MG63 (cell line): Measurements from ENCODE around the gene ABCD1. TPM values are rescaled to one million over a fixed set of nuclear protein-coding genes. Genes with fewer than 3 reads are reported as not detected.

Experiments used
- DNase-seq: peaks from one replicate; pipeline ENCODE4 v3.0.0-alpha.2; 2020
- H3K27me3 ChIP-seq: fragments of 250-450 bp; sonication (Bioruptor Pico); 2 replicates; pipeline ENCODE4 v1.5.1; 2020; ENCODE audit warnings: mild to moderate bottlenecking, moderate library complexity
- H3K36me3 ChIP-seq: fragments of 250-450 bp; sonication (Bioruptor Pico); 2 replicates; pipeline ENCODE4 v1.5.1; 2020; ENCODE audit warnings: mild to moderate bottlenecking, moderate library complexity
- H3K4me3 ChIP-seq: fragments of 250-450 bp; sonication (Bioruptor Pico); 2 replicates; pipeline ENCODE4 v1.5.1; 2020; ENCODE audit warnings: mild to moderate bottlenecking, moderate library complexity
- H3K9me3 ChIP-seq: fragments of 250-450 bp; sonication (Bioruptor Pico); 2 replicates; pipeline ENCODE4 v1.5.1; 2020; ENCODE audit warnings: mild to moderate bottlenecking, moderate library complexity
- total RNA-seq: library from RNA; depleted of rRNA; stranded (reverse); fragments of >200 nt; shearing (Covaris generic); gene quantifications from 2 replicates; pipeline ENCODE4 v1.2.3, GENCODE V29; 2014; ENCODE audit warnings: low replicate concordance

The ABCD1 gene
- total RNA-seq, 1 experiment from 2014 or later = 28.8 TPM

GRCh38 chrX:153763298-153763932, 38.8 kb downstream of the ABCD1 start:
- Histone ChIP-seq H3K4me3 (no peak overlapping the region), H3K9me3 (no peaks in the 10 kb centered on the region), H3K36me3 (no peaks in the 10 kb centered on the region), H3K27me3 (no peaks in the 10 kb centered on the region)
- DNase-seq = no peak

GRCh38 chrX:153763989-153764755, 39.5 kb downstream of the ABCD1 start, which contains the start of gene PLXNB3:
TSS of gene PLXNB3 (plus strand) at chrX:153764249. CDS start at chrX:153765536, 1,287 bp downstream.
- Histone ChIP-seq H3K27me3 (no peaks in the 10 kb centered on the region), H3K9me3 (no peaks in the 10 kb centered on the region), H3K4me3 (peak within 1 kb of the TSS; percentile 48), H3K36me3 (no peaks in the 10 kb centered on the region)
- DNase-seq = peak; percentile 84

GRCh38 chrX:153764786-153765137, 40.1 kb downstream of the ABCD1 start:
- DNase-seq = no peak
- H3K9me3 ChIP-seq = no peaks in the 10 kb centered on the region
- H3K27me3 ChIP-seq = no peaks in the 10 kb centered on the region
- H3K4me3 ChIP-seq = no peak overlapping the region; the same call in none of the 2 replicates
- H3K36me3 ChIP-seq = no peaks in the 10 kb centered on the region

- Histone ChIP-seq H3K4me3 (peak overlapping the region; percentile 48), H3K27me3 (no peaks in the 10 kb centered on the region), H3K9me3 (no peaks in the 10 kb centered on the region), H3K36me3 (no peaks in the 10 kb centered on the region)
- DNase-seq = peak; percentile 19
Measured at GRCh38 chrX:153765138-153766079, 40.8 kb downstream of the ABCD1 start.

GRCh38 chrX:153766098-153766817, 41.6 kb downstream of the ABCD1 start:
- no peaks in the 10 kb centered on the region for H3K27me3 ChIP-seq
- H3K9me3 ChIP-seq = no peaks in the 10 kb centered on the region
- H3K4me3 ChIP-seq = peak overlapping the region; percentile 48
- peak; percentile 66 for DNase-seq
- no peaks in the 10 kb centered on the region for H3K36me3 ChIP-seq

GRCh38 chrX:153766871-153767673, 42.4 kb downstream of the ABCD1 start:
- H3K4me3 ChIP-seq = no peak overlapping the region
- DNase-seq = no peak

GRCh38 chrX:153767674-153768055, 43.0 kb downstream of the ABCD1 start:
- no peak for DNase-seq

More at GRCh38 chrX:153766871-153767673, 42.4 kb downstream of the ABCD1 start:
- Histone ChIP-seq H3K27me3 (no peaks in the 10 kb centered on the region), H3K9me3 (no peaks in the 10 kb centered on the region), H3K36me3 (no peaks in the 10 kb centered on the region)

GRCh38 chrX:153768311-153769157, 43.9 kb downstream of the ABCD1 start:
- H3K4me3 ChIP-seq = no peak overlapping the region
- no peaks in the 10 kb centered on the region for H3K27me3 ChIP-seq
- no peaks in the 10 kb centered on the region for H3K36me3 ChIP-seq
- H3K9me3 ChIP-seq = no peaks in the 10 kb centered on the region
- no peak for DNase-seq

More at GRCh38 chrX:153767674-153768055, 43.0 kb downstream of the ABCD1 start:
- H3K36me3 ChIP-seq = no peaks in the 10 kb centered on the region
- no peaks in the 10 kb centered on the region for H3K9me3 ChIP-seq
- H3K4me3 ChIP-seq = no peak overlapping the region
- H3K27me3 ChIP-seq = no peaks in the 10 kb centered on the region

GRCh38 chrX:153769158-153769864, 44.7 kb downstream of the ABCD1 start:
- Histone ChIP-seq H3K27me3 (no peaks in the 10 kb centered on the region), H3K36me3 (no peaks in the 10 kb centered on the region)
- DNase-seq = no peak

GRCh38 chrX:153769865-153770600, 45.4 kb downstream of the ABCD1 start:
- no peaks in the 10 kb centered on the region for H3K9me3 ChIP-seq
- no peaks in the 10 kb centered on the region for H3K27me3 ChIP-seq
- H3K4me3 ChIP-seq = no peak overlapping the region
- H3K36me3 ChIP-seq = no peaks in the 10 kb centered on the region
- no peak for DNase-seq

More at GRCh38 chrX:153769158-153769864, 44.7 kb downstream of the ABCD1 start:
- Histone ChIP-seq H3K9me3 (no peaks in the 10 kb centered on the region), H3K4me3 (no peak overlapping the region)

GRCh38 chrX:153770601-153771414, 46.2 kb downstream of the ABCD1 start:
- Histone ChIP-seq H3K36me3 (no peaks in the 10 kb centered on the region), H3K27me3 (no peaks in the 10 kb centered on the region), H3K9me3 (no peaks in the 10 kb centered on the region), H3K4me3 (no peak overlapping the region)
- DNase-seq = no peak

- Histone ChIP-seq H3K4me3 (no peak overlapping the region), H3K27me3 (no peaks in the 10 kb centered on the region), H3K36me3 (no peaks in the 10 kb centered on the region), H3K9me3 (no peaks in the 10 kb centered on the region)
- DNase-seq = no peak
Measured at GRCh38 chrX:153771415-153772315, 47.0 kb downstream of the ABCD1 start.
